Epithelial cell of esophagus (primary cell): ENCODE measurements around the gene HSDL2.

ENCODE experiments used
- DNase-seq: peaks from one replicate; pipeline ENCODE4 v3.0.0; 2010; ENCODE audit warnings: low read depth
- H3K4me3 ChIP-seq: 2 replicates; pipeline ENCODE4 v1.5.1; 2011; ENCODE audit warnings: mild to moderate bottlenecking, low read length, control low read depth
- CTCF ChIP-seq: IDR thresholded peaks from 2 replicates; pipeline ENCODE4 v1.5.1; 2011; ENCODE audit warnings: low read depth, mild to moderate bottlenecking, low read length, control low read depth, inconsistent platforms; ENCODE audit not compliant: insufficient read depth; ENCODE audit errors: missing control alignments

The HSDL2 gene

GRCh38 chr9:112520656-112521055, 140.7 kb downstream of the HSDL2 start:
- DNase-seq = no peak
- no peak overlapping the region for H3K4me3 ChIP-seq
- no peak for TF ChIP-seq CTCF
